PC-3 (cell line): ENCODE measurements around the gene SOS1. TPM values are rescaled to one million over a fixed set of nuclear protein-coding genes. Genes with fewer than 3 reads are reported as not detected.

Source experiments
- ATAC-seq: fragments of 200-7000 bp; cut with Tn5 transposase; 2 replicates; pipeline ENCODE4 v1.9.1; 2020; ENCODE audit warnings: mild to moderate bottlenecking, moderate library complexity
- BruUV-seq: library from RNA; stranded (reverse); fragments of 400-500 nt; replicated peaks from 2 replicates; lab custom pipeline; 2021; lab: Mats Ljungman, UMichigan
- CTCF ChIA-PET: fragments of 300-600 bp; sonication (Branson Sonifier 250); formaldehyde crosslinking; loops from one replicate; lab custom pipeline; 2022; ENCODE audit warnings: antibody characterized with exemption; lab: Charles Lee
- POLR2A ChIA-PET: fragments of 300-600 bp; sonication (Branson Sonifier 250); formaldehyde crosslinking; loops from one replicate; lab custom pipeline; 2022; ENCODE audit warnings: antibody characterized with exemption; ENCODE audit not compliant: unreplicated experiment; lab: Charles Lee
- DNase-seq: peaks from one replicate; pipeline ENCODE4 v3.0.0-alpha.2; 2015
- H2AFZ ChIP-seq: fragments of 300-600 bp; sonication (generic); 2 replicates; pipeline ENCODE4 v1.6.0; 2016; ENCODE audit warnings: antibody characterized with exemption, low read length
- H3F3A ChIP-seq: fragments of 300-600 bp; sonication (generic); one replicate; pipeline ENCODE4 v1.6.0; 2017; ENCODE audit warnings: antibody characterized with exemption, low read length, control low read depth, mild to moderate bottlenecking; ENCODE audit not compliant: unreplicated experiment
- H3K27ac ChIP-seq: fragments of 300-600 bp; sonication (generic); 2 replicates; pipeline ENCODE4 v1.5.1; 2016; ENCODE audit warnings: mild to moderate bottlenecking, low read length
- H3K27me3 ChIP-seq: fragments of 300-600 bp; sonication (generic); 2 replicates; pipeline ENCODE4 v1.6.1; 2016; ENCODE audit warnings: low read length, mixed read lengths
- H3K36me3 ChIP-seq: fragments of 300-600 bp; sonication (generic); 2 replicates; pipeline ENCODE4 v1.6.1; 2016; ENCODE audit warnings: low read depth, mixed run types, low read length, mixed read lengths
- H3K4me1 ChIP-seq: fragments of 300-600 bp; sonication (generic); 2 replicates; pipeline ENCODE4 v1.5.1; 2016; ENCODE audit warnings: low read length; ENCODE audit not compliant: insufficient read depth
- H3K4me2 ChIP-seq: fragments of 300-600 bp; sonication (generic); 2 replicates; pipeline ENCODE4 v1.6.0; 2016; ENCODE audit warnings: low read length
- H3K4me3 ChIP-seq: fragments of 300-600 bp; sonication (generic); 2 replicates; pipeline ENCODE4 v1.5.1; 2016; ENCODE audit warnings: mild to moderate bottlenecking, low read length, mixed read lengths
- H3K79me2 ChIP-seq: fragments of 300-600 bp; sonication (generic); 2 replicates; pipeline ENCODE4 v1.6.1; 2017; ENCODE audit warnings: low read length, mixed read lengths
- H3K9ac ChIP-seq: fragments of 300-600 bp; sonication (generic); 2 replicates; pipeline ENCODE4 v1.6.0; 2016; ENCODE audit warnings: mild to moderate bottlenecking, low read length
- H3K9me2 ChIP-seq: fragments of 300-600 bp; sonication (generic); replicated peaks from 2 replicates; pipeline ENCODE4 v1.6.1; 2016; ENCODE audit warnings: mixed run types, low read length, mixed read lengths
- H3K9me3 ChIP-seq: fragments of 300-600 bp; sonication (generic); 2 replicates; pipeline ENCODE4 v1.6.1; 2016; ENCODE audit warnings: low read length, mixed read lengths
- H4K20me1 ChIP-seq: fragments of 300-600 bp; sonication (generic); 2 replicates; pipeline ENCODE4 v1.6.1; 2016; ENCODE audit warnings: low read length, mixed read lengths
- CTCF ChIP-seq: fragments of 300-600 bp; sonication (generic); conservative IDR thresholded peaks from 2 replicates; pipeline ENCODE4 v1.5.1; 2017; ENCODE audit warnings: antibody characterized with exemption, low read depth, mild to moderate bottlenecking, low read length
- EZH2 ChIP-seq: fragments of 300-600 bp; sonication (generic); IDR thresholded peaks from one replicate; pipeline ENCODE4 v1.6.1; 2017; ENCODE audit warnings: antibody characterized with exemption, mild to moderate bottlenecking, low read length; ENCODE audit not compliant: unreplicated experiment
- EZH2phosphoT487 ChIP-seq: fragments of 300-600 bp; sonication (generic); IDR thresholded peaks from 2 replicates; pipeline ENCODE4 v1.6.1; 2018; ENCODE audit warnings: mild to moderate bottlenecking, antibody characterized with exemption, low read length, borderline replicate concordance
- intact Hi-C: fragments of 100-400 bp; cut with micrococcal nuclease; formaldehyde crosslinking; loops from 2 replicates; pipeline ENCODE4 v1.9.0; 2023
- total RNA-seq: library from RNA; depleted of rRNA; stranded (reverse); fragments of >200 nt; gene quantifications from 2 replicates; pipeline ENCODE4 v1.2.3, GENCODE V29; 2014

Gene SOS1
- total RNA-seq, 1 experiment from 2014 or later, result 9.7 TPM

DNA sequence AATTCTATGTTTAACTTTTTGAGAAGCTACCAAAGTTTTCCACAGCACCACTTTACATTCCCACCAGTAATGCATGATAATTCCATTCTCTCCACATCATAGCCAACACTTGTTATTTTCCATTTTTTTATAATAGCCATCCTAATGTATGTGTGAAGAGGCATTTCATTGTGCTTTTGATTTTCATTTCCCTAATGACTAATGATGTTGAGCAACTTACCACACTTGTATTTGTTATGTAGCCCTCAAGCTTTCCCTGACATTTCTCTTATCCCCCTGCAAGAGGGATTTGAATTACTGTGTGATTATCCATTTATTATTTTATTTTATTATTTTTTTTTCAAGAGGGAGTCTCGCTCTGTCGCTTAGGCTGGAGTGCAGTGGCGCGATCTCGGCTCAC is 23.6 kb upstream of the SOS1 start:
- intact Hi-C loops, result no loop called here
- Histone ChIP-seq H3K79me2 (no peaks in the 10 kb centered on the region), H3K9me2 (no peaks in the 10 kb centered on the region), H3K4me1 (peaks cover 15% of the 10 kb centered on the region), H3K9ac (no peak overlapping the region), H3K27ac (no peak overlapping the region), H3K27me3 (no peaks in the 10 kb centered on the region), H2AFZ (no peak overlapping the region), H3K9me3 (no peaks in the 10 kb centered on the region), H3K36me3 (no peaks in the 10 kb centered on the region), H3K4me3 (no peak overlapping the region), H4K20me1 (no peaks in the 10 kb centered on the region), H3K4me2 (no peak overlapping the region), H3F3A (no peaks in the 10 kb centered on the region)
- CTCF ChIA-PET, result no interaction called here
- ATAC-seq (no peak), DNase-seq (no peak)
- TF ChIP-seq CTCF (no peak), EZH2 (no peak), EZH2phosphoT487 (no peak)
- no TSS peak for BruUV-seq
- POLR2A ChIA-PET, result no interaction called here

GRCh38 chr2:39142904-39143605 is 22.2 kb upstream of the SOS1 start:
- H3K4me3 ChIP-seq, result no peak overlapping the region
- H4K20me1 ChIP-seq, result no peaks in the 10 kb centered on the region
- no peak overlapping the region for H3K27ac ChIP-seq
- no peak overlapping the region for H3K4me2 ChIP-seq
- no peak overlapping the region for H3K9ac ChIP-seq
- H2AFZ ChIP-seq, result no peak overlapping the region
- no peaks in the 10 kb centered on the region for H3K36me3 ChIP-seq
- POLR2A ChIA-PET, result no interaction called here
- CTCF ChIA-PET, result no interaction called here
- TF ChIP-seq EZH2phosphoT487 (no peak), CTCF (no peak)
- BruUV-seq, result no TSS peak
- DNase-seq, result no peak
- no peaks in the 10 kb centered on the region for H3K9me3 ChIP-seq
- H3K27me3 ChIP-seq, result no peaks in the 10 kb centered on the region
- peaks cover 15% of the 10 kb centered on the region for H3K4me1 ChIP-seq
- no peaks in the 10 kb centered on the region for H3F3A ChIP-seq
- no peaks in the 10 kb centered on the region for H3K79me2 ChIP-seq
- ATAC-seq, result no peak
- intact Hi-C loops, result no loop called here
- H3K9me2 ChIP-seq, result no peaks in the 10 kb centered on the region
